B cell (primary cell): ENCODE measurements around the gene MUC13. TPM values are rescaled to one million over a fixed set of nuclear protein-coding genes. Genes with fewer than 3 reads are reported as not detected.
A peak's percentile ranks its signal among the peaks of the same experiment; 100 is the strongest.

Source experiments
- ATAC-seq: fragments of 200-7000 bp; cut with Tn5 transposase; one replicate; pipeline ENCODE4 v1.10.0; 2021; ENCODE audit warnings: low read depth, mild to moderate bottlenecking, moderate number of reproducible peaks, moderate library complexity
- CTCF ChIA-PET: fragments of 350-600 bp; sonication (Branson Sonifier 250); formaldehyde crosslinking; loops from one replicate; lab custom pipeline; 2021; ENCODE audit warnings: antibody characterized with exemption, inconsistent platforms; lab: Charles Lee
- POLR2A ChIA-PET: fragments of 350-600 bp; sonication (Branson Sonifier 250); formaldehyde crosslinking; loops from one replicate; lab custom pipeline; 2021; ENCODE audit warnings: antibody characterized with exemption; lab: Charles Lee
- DNase-seq: peaks from one replicate; pipeline ENCODE4 v3.0.0; 2013
- H2AFZ ChIP-seq: 2 replicates; pipeline ENCODE4 v1.6.1; 2012; ENCODE audit warnings: mild to moderate bottlenecking, low read depth, low read length; ENCODE audit not compliant: insufficient read depth, poor library complexity, severe bottlenecking
- H3K27ac ChIP-seq, 2 donors: 1 replicate in 1 of 2; 2 replicates in 1 of 2; pipeline ENCODE4 v1.5.1; 2012 to 2013; ENCODE audit warnings: low read length in 2 of 2, mild to moderate bottlenecking in 2 of 2, moderate library complexity in 1 of 2
- H3K27me3 ChIP-seq, 4 experiments: fragments of 200-600 bp in 1 of 4; sonication (generic) in 1 of 4; replicated peaks in 1 of 4; 1 replicate in 2 of 4; 2 replicates in 2 of 4; pipeline versions ENCODE4 v1.6.1 to v1.7.0; 2013 to 2016; ENCODE audit warnings: low read length in 3 of 4, mild to moderate bottlenecking in 2 of 4, mixed read lengths in 1 of 4, moderate library complexity in 1 of 4; ENCODE audit not compliant: insufficient read depth in 4 of 4, control insufficient read depth in 3 of 4; ENCODE audit errors: control extremely low read depth in 1 of 4
- H3K36me3 ChIP-seq, 2 experiments: replicated peaks in 1 of 2; 1 replicate in 1 of 2; 2 replicates in 1 of 2; pipeline versions ENCODE4 v1.6.1 to v1.7.1; 2013; ENCODE audit warnings: low read length in 1 of 2; ENCODE audit not compliant: insufficient read depth in 2 of 2, control insufficient read depth in 1 of 2; ENCODE audit errors: control extremely low read depth in 1 of 2, extremely low read depth in 1 of 2
- H3K4me1 ChIP-seq, 2 donors: fragments of 200-600 bp in 1 of 2; sonication (generic) in 1 of 2; 1 replicate in 1 of 2; 2 replicates in 1 of 2; pipeline versions ENCODE4 v1.5.1 to v1.6.1; 2013 to 2017; ENCODE audit warnings: low read length in 2 of 2; ENCODE audit not compliant: control insufficient read depth in 2 of 2, insufficient read depth in 2 of 2
- H3K4me2 ChIP-seq: replicated peaks from 2 replicates; pipeline ENCODE3; 2012; ENCODE audit warnings: mild to moderate bottlenecking, low read depth, low read length; ENCODE audit not compliant: poor library complexity, severe bottlenecking
- H3K4me3 ChIP-seq, 5 experiments: fragments of 200-600 bp in 1 of 5; sonication (generic) in 1 of 5; 1 replicate in 3 of 5; 2 replicates in 2 of 5; pipeline versions ENCODE4 v1.5.1 to v1.7.0; 2011 to 2016; ENCODE audit warnings: low read length in 4 of 5, mild to moderate bottlenecking in 4 of 5, low read depth in 2 of 5, control low read depth in 1 of 5, moderate library complexity in 1 of 5; ENCODE audit not compliant: insufficient read depth in 1 of 5; ENCODE audit errors: control extremely low read depth in 1 of 5, extremely low read depth in 1 of 5
- H3K79me2 ChIP-seq: fragments of 200-600 bp; sonication (generic); one replicate; pipeline ENCODE4 v1.6.0; 2016; ENCODE audit warnings: low read length; ENCODE audit not compliant: control insufficient read depth, insufficient read depth
- H3K9ac ChIP-seq: fragments of 200-600 bp; sonication (generic); 2 replicates; pipeline ENCODE4 v1.6.1; 2017; ENCODE audit warnings: mild to moderate bottlenecking, low read length, moderate library complexity
- H3K9me3 ChIP-seq, 3 donors: one replicate each; pipeline versions ENCODE4 v1.6.1 to v1.7.1; 2013; ENCODE audit warnings: low read length in 2 of 3; ENCODE audit not compliant: control insufficient read depth in 2 of 3, insufficient read depth in 1 of 3; ENCODE audit errors: control extremely low read depth in 1 of 3
- H4K20me1 ChIP-seq: 2 replicates; pipeline ENCODE4 v1.6.0; 2012; ENCODE audit warnings: mild to moderate bottlenecking, low read length; ENCODE audit not compliant: insufficient read depth, control insufficient read depth, poor library complexity, severe bottlenecking
- H3K27ac Mint-ChIP-seq: one replicate; pipeline ENCODE4 v1.8.0; 2021; ENCODE audit warnings: mixed read lengths
- H3K27me3 Mint-ChIP-seq: one replicate; pipeline ENCODE4 v1.8.0; 2021; ENCODE audit warnings: mixed read lengths
- H3K4me1 Mint-ChIP-seq: one replicate; pipeline ENCODE4 v1.8.0; 2021; ENCODE audit warnings: mixed read lengths
- H3K4me3 Mint-ChIP-seq: one replicate; pipeline ENCODE4 v1.8.0; 2021; ENCODE audit warnings: mixed read lengths
- H3K9me3 Mint-ChIP-seq: one replicate; pipeline ENCODE4 v1.8.0; 2022; ENCODE audit warnings: mixed read lengths; ENCODE audit not compliant: insufficient read depth
- CTCF ChIP-seq: fragments of 200-600 bp; IDR thresholded peaks from one replicate; pipeline ENCODE4 v1.8.0; 2022; ENCODE audit warnings: antibody characterized with exemption, mild to moderate bottlenecking
- EZH2 ChIP-seq: IDR thresholded peaks from 2 replicates; pipeline ENCODE4 v1.6.1; 2012; ENCODE audit warnings: borderline replicate concordance, low read depth, mild to moderate bottlenecking, moderate library complexity, low read length; ENCODE audit not compliant: insufficient read depth, poor library complexity, severe bottlenecking
- WGBS: methylation state at CpG from one replicate; pipeline ENCODE4 v1.1.5; 2013; ENCODE audit warnings: missing lambda C conversion rate; ENCODE audit not compliant: insufficient coverage; 5-methylcytosine and 5-hydroxymethylcytosine counted together
- intact Hi-C: fragments of 100-400 bp; cut with micrococcal nuclease; formaldehyde crosslinking; loops from one replicate; pipeline ENCODE4 v1.10.0; 2022
- polyA plus RNA-seq: library from polyadenylated mRNA; depleted of rRNA; stranded (reverse); fragments of >200 nt; gene quantifications from 2 replicates; pipeline ENCODE4 v1.2.3, GENCODE V29; 2012
- total RNA-seq, 2 donors: library from RNA; stranded (reverse); fragments of 120-200 nt in 1 of 2; gene quantifications; 1 replicate in 1 of 2; 2 replicates in 1 of 2; pipeline versions ENCODE4 v1.2.3 to v1.2.4, GENCODE V29; 2013 to 2022

The MUC13 gene
- total and polyA plus RNA-seq, 2 donors (not counting 1 experiment from before 2014, with no cell fraction given): not detected

- H3K4me2 ChIP-seq: peak overlapping the region; percentile 97
- peak overlapping the region in 3 of 5 experiments; percentile 53 to 73 (median 62) for H3K4me3 ChIP-seq
- intact Hi-C loops: no loop called here
- no peak overlapping the region for H3K27ac ChIP-seq
- no peaks in the 10 kb centered on the region for H3K9me3 Mint-ChIP-seq
- no peaks in the 10 kb centered on the region for H4K20me1 ChIP-seq
- peaks cover 0 to 4% (median 0%) of the 10 kb centered on the region in 3 donors for H3K9me3 ChIP-seq
- no peaks in the 10 kb centered on the region for H3K79me2 ChIP-seq
- peak overlapping the region; percentile 71 for H3K4me3 Mint-ChIP-seq
- CTCF ChIA-PET: no interaction called here
- H3K36me3 ChIP-seq: no peaks in the 10 kb centered on the region
- DNase-seq: no peak
- peaks cover 10 to 12% of the 10 kb centered on the region in 2 donors for H3K4me1 ChIP-seq
- 94% methylated on average over 8 of the region's 11 CpGs for WGBS
- POLR2A ChIA-PET: no interaction called here
- H3K27ac Mint-ChIP-seq: no peak overlapping the region
- H2AFZ ChIP-seq: peak overlapping the region; percentile 87
- H3K27me3 ChIP-seq: peaks cover 0 to 51% (median 20%) of the 10 kb centered on the region in 4 experiments
- no peak for ATAC-seq
- H3K27me3 Mint-ChIP-seq: peaks cover 48% of the 10 kb centered on the region
- H3K4me1 Mint-ChIP-seq: peaks cover 8% of the 10 kb centered on the region
- TF ChIP-seq EZH2 (no peak), CTCF (no peak)
- H3K9ac ChIP-seq: peak overlapping the region; percentile 62
Measured at GRCh38 chr3:124887932-124888298, 46.6 kb downstream of the MUC13 start.

- Histone ChIP-seq H3K4me3 (peak within 1 kb of the TSS; percentile 3 to 73 (median 53)), H3K36me3 (no peaks in the 10 kb centered on the region), H3K9ac (peak within 1 kb of the TSS; percentile 62), H3K27ac (no peak within 1 kb of the TSS), H3K4me2 (peak within 1 kb of the TSS; percentile 97), H3K9me3 (peaks cover 0 to 4% (median 0%) of the 10 kb centered on the region in 3 donors), H3K4me1 (peaks cover 10 to 12% of the 10 kb centered on the region in 2 donors), H2AFZ (peak within 1 kb of the TSS; percentile 87), H4K20me1 (no peaks in the 10 kb centered on the region), H3K79me2 (no peaks in the 10 kb centered on the region), H3K27me3 (peaks cover 0 to 53% (median 20%) of the 10 kb centered on the region in 4 experiments)
- 2% methylated on average over 71 of the region's 78 CpGs for WGBS
- ChIA-PET POLR2A (no interaction called here), CTCF (no interaction called here)
- H3K27me3 Mint-ChIP-seq: peaks cover 54% of the 10 kb centered on the region
- TF ChIP-seq CTCF (no peak), EZH2 (no peak)
- DNase-seq (peak; percentile 44), ATAC-seq (peak; percentile 60)
- H3K27ac Mint-ChIP-seq: no peak within 1 kb of the TSS
- H3K9me3 Mint-ChIP-seq: no peaks in the 10 kb centered on the region
- intact Hi-C loops: no loop called here
- H3K4me3 Mint-ChIP-seq: peak within 1 kb of the TSS; percentile 71
- H3K4me1 Mint-ChIP-seq: peaks cover 8% of the 10 kb centered on the region
Measured at GRCh38 chr3:124887177-124887931, 47.2 kb downstream of the MUC13 start, which contains the start of gene ITGB5. Gene ITGB5, minus strand, starts transcription at chr3:124887365. Its CDS starts 365 bp downstream, at chr3:124887000.
